ENCODE measurements around the gene SLC12A8. TPM values are rescaled to one million over a fixed set of nuclear protein-coding genes. Genes with fewer than 3 reads are reported as not detected.

Gene SLC12A8
- total and polyA plus RNA-seq, 2 experiments from 2014 or later: 6.9 to 15.9 TPM

- H3K27ac Mint-ChIP-seq: no peak overlapping the region
- no peak overlapping the region for H3K4me2 ChIP-seq
- H4K20me1 ChIP-seq (replicated peaks; ENCODE audit: insufficient read depth): no peaks in the 10 kb centered on the region
- no peaks in the 10 kb centered on the region for H3K27me3 ChIP-seq (ENCODE audit: insufficient read depth)
- peaks cover 1% of the 10 kb centered on the region; the same call in 1 of the 2 replicates for H3K4me1 ChIP-seq (ENCODE audit: insufficient read depth)
- no peaks in the 10 kb centered on the region for H3K9me2 ChIP-seq (ENCODE audit: insufficient read depth)
- no peaks in the 10 kb centered on the region for H3K36me3 ChIP-seq (ENCODE audit: insufficient read depth)
- no peak for ATAC-seq
- H3K4me3 ChIP-seq: no peak overlapping the region
- no peak for DNase-seq (ENCODE audit: low spot score)
- no peaks in the 10 kb centered on the region for H3K36me3 Mint-ChIP-seq (ENCODE audit: low read depth)
- H3K9me3 Mint-ChIP-seq: no peaks in the 10 kb centered on the region
- H3F3A ChIP-seq (replicated peaks; ENCODE audit: low read depth): no peaks in the 10 kb centered on the region
- H3K4me1 Mint-ChIP-seq: peaks cover 9% of the 10 kb centered on the region; the same call in 2 of the 3 replicates
- TF ChIP-seq, protein P1, sequence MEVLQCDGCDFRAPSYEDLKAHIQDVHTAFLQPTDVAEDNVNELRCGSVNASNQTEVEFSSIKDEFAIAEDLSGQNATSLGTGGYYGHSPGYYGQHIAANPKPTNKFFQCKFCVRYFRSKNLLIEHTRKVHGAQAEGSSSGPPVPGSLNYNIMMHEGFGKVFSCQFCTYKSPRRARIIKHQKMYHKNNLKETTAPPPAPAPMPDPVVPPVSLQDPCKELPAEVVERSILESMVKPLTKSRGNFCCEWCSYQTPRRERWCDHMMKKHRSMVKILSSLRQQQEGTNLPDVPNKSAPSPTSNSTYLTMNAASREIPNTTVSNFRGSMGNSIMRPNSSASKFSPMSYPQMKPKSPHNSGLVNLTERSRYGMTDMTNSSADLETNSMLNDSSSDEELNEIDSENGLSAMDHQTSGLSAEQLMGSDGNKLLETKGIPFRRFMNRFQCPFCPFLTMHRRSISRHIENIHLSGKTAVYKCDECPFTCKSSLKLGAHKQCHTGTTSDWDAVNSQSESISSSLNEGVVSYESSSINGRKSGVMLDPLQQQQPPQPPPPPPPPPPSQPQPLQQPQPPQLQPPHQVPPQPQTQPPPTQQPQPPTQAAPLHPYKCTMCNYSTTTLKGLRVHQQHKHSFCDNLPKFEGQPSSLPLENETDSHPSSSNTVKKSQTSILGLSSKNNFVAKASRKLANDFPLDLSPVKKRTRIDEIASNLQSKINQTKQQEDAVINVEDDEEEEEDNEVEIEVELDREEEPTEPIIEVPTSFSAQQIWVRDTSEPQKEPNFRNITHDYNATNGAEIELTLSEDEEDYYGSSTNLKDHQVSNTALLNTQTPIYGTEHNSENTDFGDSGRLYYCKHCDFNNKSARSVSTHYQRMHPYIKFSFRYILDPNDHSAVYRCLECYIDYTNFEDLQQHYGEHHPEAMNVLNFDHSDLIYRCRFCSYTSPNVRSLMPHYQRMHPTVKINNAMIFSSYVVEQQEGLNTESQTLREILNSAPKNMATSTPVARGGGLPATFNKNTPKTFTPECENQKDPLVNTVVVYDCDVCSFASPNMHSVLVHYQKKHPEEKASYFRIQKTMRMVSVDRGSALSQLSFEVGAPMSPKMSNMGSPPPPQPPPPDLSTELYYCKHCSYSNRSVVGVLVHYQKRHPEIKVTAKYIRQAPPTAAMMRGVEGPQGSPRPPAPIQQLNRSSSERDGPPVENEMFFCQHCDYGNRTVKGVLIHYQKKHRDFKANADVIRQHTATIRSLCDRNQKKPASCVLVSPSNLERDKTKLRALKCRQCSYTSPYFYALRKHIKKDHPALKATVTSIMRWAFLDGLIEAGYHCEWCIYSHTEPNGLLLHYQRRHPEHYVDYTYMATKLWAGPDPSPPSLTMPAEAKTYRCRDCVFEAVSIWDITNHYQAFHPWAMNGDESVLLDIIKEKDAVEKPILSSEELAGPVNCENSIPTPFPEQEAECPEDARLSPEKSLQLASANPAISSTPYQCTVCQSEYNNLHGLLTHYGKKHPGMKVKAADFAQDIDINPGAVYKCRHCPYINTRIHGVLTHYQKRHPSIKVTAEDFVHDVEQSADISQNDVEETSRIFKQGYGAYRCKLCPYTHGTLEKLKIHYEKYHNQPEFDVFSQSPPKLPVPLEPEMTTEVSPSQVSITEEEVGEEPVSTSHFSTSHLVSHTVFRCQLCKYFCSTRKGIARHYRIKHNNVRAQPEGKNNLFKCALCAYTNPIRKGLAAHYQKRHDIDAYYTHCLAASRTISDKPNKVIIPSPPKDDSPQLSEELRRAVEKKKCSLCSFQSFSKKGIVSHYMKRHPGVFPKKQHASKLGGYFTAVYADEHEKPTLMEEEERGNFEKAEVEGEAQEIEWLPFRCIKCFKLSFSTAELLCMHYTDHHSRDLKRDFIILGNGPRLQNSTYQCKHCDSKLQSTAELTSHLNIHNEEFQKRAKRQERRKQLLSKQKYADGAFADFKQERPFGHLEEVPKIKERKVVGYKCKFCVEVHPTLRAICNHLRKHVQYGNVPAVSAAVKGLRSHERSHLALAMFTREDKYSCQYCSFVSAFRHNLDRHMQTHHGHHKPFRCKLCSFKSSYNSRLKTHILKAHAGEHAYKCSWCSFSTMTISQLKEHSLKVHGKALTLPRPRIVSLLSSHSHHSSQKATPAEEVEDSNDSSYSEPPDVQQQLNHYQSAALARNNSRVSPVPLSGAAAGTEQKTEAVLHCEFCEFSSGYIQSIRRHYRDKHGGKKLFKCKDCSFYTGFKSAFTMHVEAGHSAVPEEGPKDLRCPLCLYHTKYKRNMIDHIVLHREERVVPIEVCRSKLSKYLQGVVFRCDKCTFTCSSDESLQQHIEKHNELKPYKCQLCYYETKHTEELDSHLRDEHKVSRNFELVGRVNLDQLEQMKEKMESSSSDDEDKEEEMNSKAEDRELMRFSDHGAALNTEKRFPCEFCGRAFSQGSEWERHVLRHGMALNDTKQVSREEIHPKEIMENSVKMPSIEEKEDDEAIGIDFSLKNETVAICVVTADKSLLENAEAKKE (CRISPR knock-in tag; IDR thresholded peaks at IDR 0.05): no peak
- TF ChIP-seq JUNB (IDR thresholded peaks at IDR 0.05; ENCODE audit: unreplicated experiment): no peak
- TF ChIP-seq STAT1 (IDR thresholded peaks at IDR 0.05; ENCODE audit: unreplicated experiment): no peak
- TF ChIP-seq, protein P2, sequence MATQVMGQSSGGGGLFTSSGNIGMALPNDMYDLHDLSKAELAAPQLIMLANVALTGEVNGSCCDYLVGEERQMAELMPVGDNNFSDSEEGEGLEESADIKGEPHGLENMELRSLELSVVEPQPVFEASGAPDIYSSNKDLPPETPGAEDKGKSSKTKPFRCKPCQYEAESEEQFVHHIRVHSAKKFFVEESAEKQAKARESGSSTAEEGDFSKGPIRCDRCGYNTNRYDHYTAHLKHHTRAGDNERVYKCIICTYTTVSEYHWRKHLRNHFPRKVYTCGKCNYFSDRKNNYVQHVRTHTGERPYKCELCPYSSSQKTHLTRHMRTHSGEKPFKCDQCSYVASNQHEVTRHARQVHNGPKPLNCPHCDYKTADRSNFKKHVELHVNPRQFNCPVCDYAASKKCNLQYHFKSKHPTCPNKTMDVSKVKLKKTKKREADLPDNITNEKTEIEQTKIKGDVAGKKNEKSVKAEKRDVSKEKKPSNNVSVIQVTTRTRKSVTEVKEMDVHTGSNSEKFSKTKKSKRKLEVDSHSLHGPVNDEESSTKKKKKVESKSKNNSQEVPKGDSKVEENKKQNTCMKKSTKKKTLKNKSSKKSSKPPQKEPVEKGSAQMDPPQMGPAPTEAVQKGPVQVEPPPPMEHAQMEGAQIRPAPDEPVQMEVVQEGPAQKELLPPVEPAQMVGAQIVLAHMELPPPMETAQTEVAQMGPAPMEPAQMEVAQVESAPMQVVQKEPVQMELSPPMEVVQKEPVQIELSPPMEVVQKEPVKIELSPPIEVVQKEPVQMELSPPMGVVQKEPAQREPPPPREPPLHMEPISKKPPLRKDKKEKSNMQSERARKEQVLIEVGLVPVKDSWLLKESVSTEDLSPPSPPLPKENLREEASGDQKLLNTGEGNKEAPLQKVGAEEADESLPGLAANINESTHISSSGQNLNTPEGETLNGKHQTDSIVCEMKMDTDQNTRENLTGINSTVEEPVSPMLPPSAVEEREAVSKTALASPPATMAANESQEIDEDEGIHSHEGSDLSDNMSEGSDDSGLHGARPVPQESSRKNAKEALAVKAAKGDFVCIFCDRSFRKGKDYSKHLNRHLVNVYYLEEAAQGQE (IDR thresholded peaks at IDR 0.05; ENCODE audit: unreplicated experiment): no peak
- TF ChIP-seq CREB1 (CRISPR knock-in tag; IDR thresholded peaks at IDR 0.05; ENCODE audit: low read depth): no peak
- TF ChIP-seq EZH2phosphoT487 (IDR thresholded peaks at IDR 0.05; ENCODE audit: unreplicated experiment): no peak
- TF ChIP-seq ZNF114 (CRISPR knock-in tag; IDR thresholded peaks at IDR 0.05): no peak
- no peak for TF ChIP-seq ZNF331 (CRISPR knock-in tag; IDR thresholded peaks at IDR 0.05; ENCODE audit: low read depth)
- no peak for TF ChIP-seq NANOG (IDR thresholded peaks at IDR 0.05; ENCODE audit: borderline replicate concordance)
- TF ChIP-seq POLR2AphosphoS5 (IDR thresholded peaks at IDR 0.05; ENCODE audit: low read depth): no peak
- TF ChIP-seq CTCF (conservative IDR thresholded peaks at IDR 0.05; ENCODE audit: low read depth in 2 of 2): no peak
- no peak for TF ChIP-seq ETS1 (IDR thresholded peaks at IDR 0.05)
- no peak for TF ChIP-seq EZH2 (IDR thresholded peaks at IDR 0.05; ENCODE audit: low read depth, unreplicated experiment)
- H3K27ac ChIP-seq (ENCODE audit: low read depth): no peak overlapping the region
- no peaks in the 10 kb centered on the region for H3K27me3 Mint-ChIP-seq (ENCODE audit: insufficient read depth, low read depth, poor library complexity)
- no peak overlapping the region for H2AFZ ChIP-seq
- no peaks in the 10 kb centered on the region for H3K79me2 ChIP-seq (replicated peaks; ENCODE audit: insufficient read depth)
- H3K4me3 Mint-ChIP-seq: no peak overlapping the region
Observed at GRCh38 chr3:125161607-125162219, 50.8 kb downstream of the SLC12A8 start.
